ENCODE data around the gene TNPO1. TPM values are rescaled to one million over a fixed set of nuclear protein-coding genes. Genes with fewer than 3 reads are reported as not detected.

The TNPO1 gene
- polyA plus RNA-seq, 1 donor from 2014 or later = 103 TPM

GRCh38 chr5:72920690-72921502, 104.4 kb downstream of the TNPO1 start:
- no peaks in the 10 kb centered on the region for H3K79me2 ChIP-seq (replicated peaks; ENCODE audit: insufficient read depth, low read length)
- H3F3A ChIP-seq (ENCODE audit: insufficient read depth, low read length, poor library complexity, severe bottlenecking) = no peaks in the 10 kb centered on the region
- H3K9ac ChIP-seq (ENCODE audit: low read length) = no peak overlapping the region
- H3K27ac ChIP-seq (ENCODE audit: low read length) = no peak overlapping the region
- H3K9me3 ChIP-seq (ENCODE audit: low read length) = no peaks in the 10 kb centered on the region
- TF ChIP-seq MXI1 (conservative IDR thresholded peaks at IDR 0.05; ENCODE audit: poor library complexity, severe bottlenecking) (no peak), RAD21 (conservative IDR thresholded peaks at IDR 0.05) (peak; percentile 67), EP300 (conservative IDR thresholded peaks at IDR 0.05; ENCODE audit: poor library complexity, severe bottlenecking) (no peak), REST (IDR thresholded peaks at IDR 0.05; ENCODE audit: borderline replicate concordance) (no peak), CTCF (IDR thresholded peaks at IDR 0.05; ENCODE audit: poor library complexity, severe bottlenecking) (peak; percentile 65), TAF1 (IDR thresholded peaks at IDR 0.05; ENCODE audit: low read depth) (no peak), EZH2 (IDR thresholded peaks at IDR 0.05; ENCODE audit: borderline replicate concordance, insufficient read depth, low read length, poor library complexity, severe bottlenecking) (no peak), POLR2AphosphoS5 (IDR thresholded peaks at IDR 0.05) (no peak), SMC3 (conservative IDR thresholded peaks at IDR 0.05; ENCODE audit: poor library complexity) (peak; percentile 54)
- H3K27me3 ChIP-seq (ENCODE audit: insufficient read depth, low read depth, low read length) = no peaks in the 10 kb centered on the region
- H3K4me3 ChIP-seq (ENCODE audit: low read length) = no peak overlapping the region
- H2AFZ ChIP-seq (ENCODE audit: low read depth, low read length) = no peak overlapping the region
- H3K4me2 ChIP-seq (ENCODE audit: low read length) = no peak overlapping the region
- no peaks in the 10 kb centered on the region for H4K20me1 ChIP-seq (ENCODE audit: insufficient read depth)
- H3K9me2 ChIP-seq (ENCODE audit: insufficient read depth, low read length) = no peaks in the 10 kb centered on the region
- no peaks in the 10 kb centered on the region for H3K36me3 ChIP-seq (ENCODE audit: insufficient read depth, low read length)

- Histone ChIP-seq H3K79me2 (replicated peaks; ENCODE audit: insufficient read depth, low read length) (no peaks in the 10 kb centered on the region), H3K27me3 (ENCODE audit: insufficient read depth, low read depth, low read length) (no peaks in the 10 kb centered on the region), H3K36me3 (ENCODE audit: insufficient read depth, low read length) (no peaks in the 10 kb centered on the region), H3K9me3 (ENCODE audit: low read length) (no peaks in the 10 kb centered on the region), H3K4me3 (ENCODE audit: low read length) (no peak overlapping the region), H3K9ac (ENCODE audit: low read length) (no peak overlapping the region), H3K9me2 (ENCODE audit: insufficient read depth, low read length) (no peaks in the 10 kb centered on the region), H3K27ac (ENCODE audit: low read length) (no peak overlapping the region), H4K20me1 (ENCODE audit: insufficient read depth) (no peaks in the 10 kb centered on the region), H3K4me2 (ENCODE audit: low read length) (no peak overlapping the region), H2AFZ (ENCODE audit: low read depth, low read length) (no peak overlapping the region), H3F3A (ENCODE audit: insufficient read depth, low read length, poor library complexity, severe bottlenecking) (no peaks in the 10 kb centered on the region)
- no peak for TF ChIP-seq MXI1 (conservative IDR thresholded peaks at IDR 0.05; ENCODE audit: poor library complexity, severe bottlenecking)
- TF ChIP-seq TAF1 (IDR thresholded peaks at IDR 0.05; ENCODE audit: low read depth) = no peak
- TF ChIP-seq EP300 (conservative IDR thresholded peaks at IDR 0.05; ENCODE audit: poor library complexity, severe bottlenecking) = no peak
- TF ChIP-seq REST (IDR thresholded peaks at IDR 0.05; ENCODE audit: borderline replicate concordance) = no peak
- TF ChIP-seq EZH2 (IDR thresholded peaks at IDR 0.05; ENCODE audit: borderline replicate concordance, insufficient read depth, low read length, poor library complexity, severe bottlenecking) = no peak
- TF ChIP-seq POLR2AphosphoS5 (IDR thresholded peaks at IDR 0.05) = no peak
- no peak for TF ChIP-seq CTCF (IDR thresholded peaks at IDR 0.05; ENCODE audit: poor library complexity, severe bottlenecking)
- TF ChIP-seq RAD21 (conservative IDR thresholded peaks at IDR 0.05) = no peak
- TF ChIP-seq SMC3 (conservative IDR thresholded peaks at IDR 0.05; ENCODE audit: poor library complexity) = no peak
Measured at GRCh38 chr5:72921886-72922285, 105.4 kb downstream of the TNPO1 start.
